Measurements from ENCODE around the gene NUAK1.

NUAK1 gene

DNA sequence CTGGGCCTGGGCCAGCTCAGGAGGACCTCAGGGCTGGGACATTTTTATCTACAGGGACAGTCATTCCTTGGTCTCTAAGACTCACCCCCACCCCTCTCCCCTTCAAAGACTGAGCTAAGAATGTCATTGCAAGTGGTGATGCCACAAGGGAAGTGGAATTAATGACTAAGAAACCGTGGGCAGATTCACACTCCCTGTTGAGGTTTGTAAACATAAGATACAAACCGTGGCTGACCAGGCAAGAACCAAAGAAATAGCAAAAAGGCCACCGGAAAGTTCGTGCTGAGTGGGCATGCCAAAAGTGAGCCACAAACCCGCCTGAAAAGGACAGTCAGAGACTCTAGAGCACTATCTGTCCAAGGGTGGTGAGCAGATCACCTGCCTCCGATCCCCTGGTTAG is 25.7 kb downstream of the NUAK1 start:
- no peak overlapping the region for H3K4me3 ChIP-seq (ENCODE audit: low read depth, low read length)

DNA sequence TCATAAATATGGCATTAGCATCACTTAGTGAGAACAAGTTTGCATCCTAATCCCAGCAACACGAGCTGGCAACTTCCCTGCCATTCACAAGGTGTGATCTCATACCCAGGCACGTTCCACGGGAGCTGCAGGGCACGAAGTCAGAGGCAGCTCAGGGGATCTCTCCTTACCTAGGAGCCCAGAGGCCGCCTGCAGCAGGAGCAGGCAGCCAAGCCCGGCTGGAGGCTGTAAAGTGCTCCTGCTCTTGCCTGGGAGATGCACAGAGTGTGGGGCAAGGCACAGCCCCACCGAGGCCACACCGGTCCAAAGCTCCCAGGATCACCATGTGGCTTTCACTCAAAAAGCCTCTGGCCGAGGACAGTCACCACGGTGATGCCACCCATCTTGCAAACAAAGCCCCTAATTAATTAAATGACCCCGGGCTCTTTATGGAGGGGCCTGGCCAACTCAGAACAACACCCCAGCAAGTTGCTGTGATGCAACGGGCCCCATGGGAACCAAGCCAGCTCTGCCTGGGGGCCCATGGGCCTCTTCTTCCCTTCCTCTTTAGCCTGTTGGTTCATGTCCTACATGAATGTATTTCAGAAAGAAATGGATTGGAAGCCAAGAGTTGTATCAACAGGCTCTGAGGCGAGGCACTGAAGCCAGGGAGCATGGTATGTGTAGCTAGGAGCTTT is 26.5 kb downstream of the NUAK1 start:
- H3K4me3 ChIP-seq (ENCODE audit: low read depth, low read length), result no peak overlapping the region

DNA sequence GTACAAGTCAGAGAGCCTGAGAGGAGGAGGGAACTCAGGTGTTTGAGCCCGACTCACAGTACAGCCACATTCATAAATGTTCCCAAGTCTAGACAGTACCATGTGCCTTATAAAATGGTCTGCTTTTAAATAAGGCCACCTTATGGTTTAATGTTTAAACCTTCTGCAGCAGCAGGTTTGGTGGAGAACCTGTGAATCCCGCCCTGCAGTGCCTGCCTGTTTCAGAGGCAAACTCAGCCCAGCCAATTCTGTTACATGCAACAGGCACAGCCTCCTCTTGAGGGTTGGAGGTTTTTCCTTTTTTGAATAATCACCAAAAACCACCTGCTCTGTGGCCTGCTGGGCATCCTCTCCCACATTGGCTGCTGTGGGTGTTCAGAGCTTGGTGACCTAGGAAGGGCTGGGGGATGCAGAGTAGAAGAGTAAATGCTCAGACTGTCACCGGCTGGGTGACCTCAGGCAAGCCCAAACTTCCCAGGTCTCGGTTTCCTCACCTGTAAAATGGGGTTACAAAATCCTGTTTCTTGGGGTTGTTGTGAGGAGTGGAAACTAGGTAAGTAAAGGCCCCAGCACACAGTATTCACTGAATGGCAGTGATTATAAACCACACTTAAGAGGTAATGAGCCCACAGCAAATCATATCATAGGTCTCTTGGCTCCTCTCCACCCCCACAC is 28.0 kb downstream of the NUAK1 start:
- no peak overlapping the region for H3K4me3 ChIP-seq (ENCODE audit: low read depth, low read length)

DNA sequence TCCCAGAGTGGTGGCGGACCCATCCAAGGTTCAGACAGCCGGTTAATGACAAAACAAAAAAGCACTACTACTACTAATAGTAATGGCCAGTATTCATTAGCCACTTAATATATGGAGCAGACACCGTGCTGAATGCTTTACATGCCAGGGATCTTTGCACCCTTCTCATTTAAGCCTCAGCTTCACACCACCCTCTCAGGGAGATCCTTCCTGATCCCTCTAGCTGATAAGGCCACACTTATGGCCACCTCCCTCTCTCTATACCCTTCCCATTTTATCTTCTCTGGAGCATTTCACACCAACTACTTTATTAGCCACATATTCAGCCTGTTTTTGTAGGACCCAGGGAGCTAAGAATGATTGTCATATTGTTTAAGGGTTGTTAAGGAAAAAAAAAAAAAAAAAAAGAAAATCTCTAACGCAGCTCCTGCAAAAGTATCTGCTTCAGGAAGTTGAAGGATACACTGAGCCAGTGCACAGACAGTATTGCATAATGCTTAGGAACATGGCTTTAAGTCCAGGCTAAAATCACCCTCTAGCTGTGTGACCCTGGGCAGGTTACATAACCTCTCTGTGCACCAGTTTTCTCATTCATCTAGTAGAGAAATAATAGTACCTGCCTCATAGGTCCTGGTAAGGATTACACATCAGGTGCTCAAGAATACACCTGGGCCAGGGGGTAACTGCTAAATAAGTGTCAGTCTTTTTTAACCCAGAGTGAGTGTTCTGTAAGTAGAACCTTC is 29.4 kb downstream of the NUAK1 start:
- no peak overlapping the region for H3K4me3 ChIP-seq (ENCODE audit: low read depth, low read length)

DNA sequence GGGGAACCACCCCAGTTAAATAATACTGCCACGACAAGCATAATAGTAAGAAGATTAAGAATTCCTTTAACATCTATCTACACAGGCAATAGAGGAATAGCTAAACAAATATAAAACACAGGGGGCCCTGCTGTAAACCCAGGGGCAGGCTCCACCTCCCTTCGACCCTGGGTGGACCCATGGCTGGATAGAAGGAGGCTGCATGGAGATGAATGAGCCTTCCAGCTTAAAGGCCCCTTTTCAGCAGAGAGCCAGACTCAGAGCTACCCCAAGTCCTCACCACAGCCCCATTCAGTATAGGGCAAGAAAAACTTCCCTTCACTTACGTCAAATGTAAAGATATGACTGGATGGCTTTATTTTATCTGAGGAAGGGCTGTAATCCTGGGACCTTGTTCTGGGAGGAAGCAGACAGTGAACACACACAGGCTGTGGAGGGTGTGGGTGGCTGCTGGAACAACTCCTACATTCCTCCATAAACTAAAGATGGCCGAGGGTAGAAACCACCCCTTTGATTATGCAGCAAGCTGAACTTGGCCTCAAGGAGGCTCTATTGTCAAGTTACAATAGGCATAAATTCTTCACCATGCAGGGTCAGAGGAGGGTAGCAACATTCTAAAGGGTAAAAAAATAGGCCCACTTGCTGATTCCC is 30.4 kb downstream of the NUAK1 start:
- no peak overlapping the region for H3K4me3 ChIP-seq (ENCODE audit: low read depth, low read length)

DNA sequence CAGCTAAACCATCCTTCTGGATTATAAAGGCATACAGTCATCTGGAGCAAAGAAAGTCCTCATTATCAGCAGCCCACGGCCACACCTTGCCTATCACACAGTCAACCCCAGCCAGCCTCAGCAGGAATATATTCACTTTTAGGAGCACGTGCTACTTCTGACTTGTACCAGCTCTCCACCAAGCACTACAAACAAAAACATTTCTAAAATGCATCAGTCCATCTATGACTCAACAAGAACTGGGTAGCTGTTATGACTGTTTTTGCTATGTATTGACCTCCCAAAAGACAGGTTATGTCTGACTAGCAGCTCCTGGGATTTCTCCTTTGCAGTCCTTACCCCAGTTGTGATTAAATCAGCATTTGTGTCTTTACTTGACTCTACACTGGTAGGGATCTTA is 31.2 kb downstream of the NUAK1 start:
- no peak overlapping the region for H3K4me3 ChIP-seq (ENCODE audit: low read depth, low read length)

DNA sequence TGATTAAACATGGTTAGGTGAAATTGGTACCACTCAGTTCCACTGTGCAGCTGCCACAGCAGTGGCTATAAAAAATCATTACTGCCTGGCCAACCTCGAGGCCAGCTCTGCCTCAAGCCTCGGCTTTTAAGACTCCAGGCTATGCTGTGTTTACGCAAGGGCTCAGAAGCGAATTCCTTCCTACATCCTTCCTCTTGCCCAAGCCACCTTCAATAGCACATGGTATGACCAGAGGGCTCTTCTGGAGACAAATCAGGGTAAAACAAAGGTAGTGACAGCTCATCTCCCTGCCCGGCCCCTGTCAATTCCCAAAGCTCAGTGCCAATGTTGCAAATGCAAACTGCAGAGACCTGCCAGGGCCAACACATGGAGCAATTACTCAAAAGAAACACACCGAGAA is 31.9 kb downstream of the NUAK1 start:
- H3K4me3 ChIP-seq (ENCODE audit: low read depth, low read length), result no peak overlapping the region

DNA sequence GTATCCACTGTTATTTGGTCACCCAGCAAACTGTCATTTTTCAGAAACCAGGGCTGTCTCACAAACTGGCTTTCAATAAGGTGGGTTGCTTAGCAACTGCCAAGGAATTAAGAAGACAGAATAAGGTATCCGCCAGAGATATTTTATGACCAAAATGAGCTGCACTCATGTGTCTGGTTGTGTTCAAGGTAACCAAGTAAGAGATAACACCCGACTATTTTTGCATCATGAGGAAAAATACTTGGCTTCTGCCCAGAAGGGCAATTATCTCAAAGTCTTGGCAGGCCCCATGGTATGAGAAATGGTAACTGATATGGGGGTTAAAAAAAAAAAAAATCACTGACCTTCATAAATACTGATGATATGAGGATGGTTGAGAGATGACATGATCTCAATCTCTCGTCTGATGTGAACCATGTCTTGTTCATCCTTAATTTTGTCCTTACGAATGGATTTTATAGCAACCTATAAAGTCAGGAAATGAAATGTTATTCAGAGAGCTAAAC is 32.6 kb downstream of the NUAK1 start:
- H3K4me3 ChIP-seq (ENCODE audit: low read depth, low read length), result no peak overlapping the region

DNA sequence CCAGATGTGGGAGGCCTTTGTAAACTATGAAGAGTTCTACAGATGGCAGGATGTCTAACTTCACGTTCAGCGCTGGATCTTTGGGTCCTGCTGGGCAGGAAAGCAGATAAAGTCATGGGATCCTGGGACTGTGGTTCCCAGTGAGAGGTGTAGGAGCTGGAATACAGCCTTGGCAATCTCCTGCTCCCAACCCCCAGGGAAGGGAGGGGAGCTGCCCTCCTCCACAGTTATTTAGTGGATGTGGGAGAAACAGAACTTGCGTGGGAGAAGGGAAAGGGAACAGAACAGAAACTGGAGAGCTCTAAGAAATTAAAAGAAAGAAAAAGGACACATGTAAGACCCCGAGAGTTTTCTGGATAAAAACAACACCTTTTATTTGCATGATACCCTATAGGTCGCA is 37.0 kb downstream of the NUAK1 start:
- no peak overlapping the region for H3K4me3 ChIP-seq (ENCODE audit: low read depth, low read length)

DNA sequence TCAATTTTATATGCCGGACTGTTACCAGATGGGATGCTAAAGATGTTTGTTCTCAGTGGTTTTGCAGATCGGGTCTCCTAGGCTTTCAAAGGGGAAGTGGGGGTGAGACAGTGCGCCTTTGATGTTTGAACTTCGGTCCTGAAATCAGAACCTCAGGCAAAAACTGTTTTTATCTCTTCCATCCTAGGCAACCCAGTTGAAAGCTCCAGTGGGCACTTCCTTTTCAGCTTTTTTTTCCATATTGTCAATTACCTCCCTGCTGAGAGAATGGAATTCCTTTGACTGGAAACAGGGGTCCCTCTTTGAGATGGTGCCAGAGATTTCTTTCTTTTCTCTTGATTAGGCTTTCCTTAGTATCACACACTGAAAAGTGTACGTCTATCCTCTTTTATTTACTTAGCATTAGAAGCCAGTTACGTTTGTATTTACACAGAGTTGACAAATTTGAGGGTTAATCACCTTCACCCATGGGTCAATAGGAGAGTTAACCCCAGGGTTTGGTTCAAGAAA is 40.0 kb downstream of the NUAK1 start:
- H3K4me3 ChIP-seq (ENCODE audit: low read depth, low read length), result no peak overlapping the region

DNA sequence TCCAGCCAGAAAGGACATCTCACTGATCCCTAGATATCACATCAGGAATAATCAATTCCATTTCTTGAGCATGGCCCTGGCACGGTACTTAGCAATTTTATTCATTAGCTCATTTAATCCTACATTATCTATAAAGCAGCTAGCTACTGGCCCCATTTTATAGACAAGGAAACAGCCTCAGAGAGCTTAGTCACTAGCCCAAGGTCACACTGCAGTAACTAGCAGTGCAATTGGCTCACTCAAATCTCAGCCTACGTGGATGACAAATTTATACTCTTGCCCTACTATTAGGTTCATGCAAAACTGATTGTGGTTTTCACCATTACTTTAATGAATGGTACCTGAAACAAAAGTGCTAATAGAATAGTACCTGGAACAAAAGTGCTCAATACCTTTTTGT is 41.7 kb downstream of the NUAK1 start:
- H3K4me3 ChIP-seq (ENCODE audit: low read depth, low read length), result no peak overlapping the region

DNA sequence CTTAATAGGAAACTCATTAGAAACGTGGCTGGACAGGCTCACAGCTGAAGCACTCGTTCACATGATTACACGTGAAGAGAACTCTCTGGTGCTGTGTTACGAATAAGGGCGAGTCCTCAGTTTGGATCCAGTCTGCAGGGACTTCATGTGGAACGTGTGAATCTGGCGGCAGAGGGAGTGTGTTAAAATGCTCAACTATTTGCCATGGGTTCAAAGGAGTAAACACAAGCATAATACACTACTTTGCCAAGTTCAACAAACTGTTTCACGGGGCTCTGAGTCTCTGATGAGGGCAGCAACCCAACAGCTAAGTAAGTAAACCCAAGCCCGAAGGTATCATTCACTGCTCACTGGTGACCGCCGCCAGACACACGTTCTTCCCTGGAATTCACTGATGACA is 42.4 kb downstream of the NUAK1 start:
- no peak overlapping the region for H3K4me3 ChIP-seq (ENCODE audit: low read depth, low read length)

DNA sequence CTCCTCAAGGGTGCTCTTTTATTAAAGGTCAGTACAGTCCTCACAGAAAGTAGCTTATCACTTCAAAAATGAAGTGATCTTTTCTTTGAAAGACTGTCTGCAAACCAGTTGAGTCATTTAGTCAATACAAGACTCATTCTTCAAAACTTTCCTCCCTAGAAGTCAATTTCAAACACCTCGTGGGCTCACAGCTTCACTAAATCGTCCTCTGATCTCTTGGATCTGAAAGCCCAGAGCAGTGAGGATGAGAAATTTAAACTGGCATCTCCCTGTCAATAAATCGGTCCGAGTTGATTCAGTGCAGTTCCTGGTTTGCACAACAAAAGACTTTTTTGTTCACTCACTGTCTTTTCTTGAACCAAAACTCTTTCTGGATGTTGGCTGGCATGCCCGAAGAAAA is 44.5 kb downstream of the NUAK1 start:
- H3K4me3 ChIP-seq (ENCODE audit: low read depth, low read length), result no peak overlapping the region

DNA sequence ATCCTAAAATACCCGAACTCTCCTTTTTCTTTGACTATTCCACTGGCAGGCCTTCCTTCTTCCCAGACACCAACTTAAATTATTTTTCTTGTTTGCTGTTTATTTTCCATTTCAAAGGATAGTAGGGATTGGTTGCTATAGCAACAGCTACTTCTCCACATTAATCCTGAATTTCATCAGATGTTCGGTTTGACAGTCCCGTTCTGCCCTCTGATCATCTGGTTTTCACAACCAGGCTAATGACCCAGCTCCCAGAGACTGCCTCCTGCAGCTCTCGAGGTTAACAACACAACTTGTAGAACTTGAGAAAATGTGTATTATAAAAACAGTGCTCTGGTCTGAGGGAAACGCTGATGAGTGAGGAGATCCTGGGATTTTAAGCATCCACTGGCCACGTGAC is 45.5 kb downstream of the NUAK1 start:
- no peak overlapping the region for H3K4me3 ChIP-seq (ENCODE audit: low read depth, low read length)

DNA sequence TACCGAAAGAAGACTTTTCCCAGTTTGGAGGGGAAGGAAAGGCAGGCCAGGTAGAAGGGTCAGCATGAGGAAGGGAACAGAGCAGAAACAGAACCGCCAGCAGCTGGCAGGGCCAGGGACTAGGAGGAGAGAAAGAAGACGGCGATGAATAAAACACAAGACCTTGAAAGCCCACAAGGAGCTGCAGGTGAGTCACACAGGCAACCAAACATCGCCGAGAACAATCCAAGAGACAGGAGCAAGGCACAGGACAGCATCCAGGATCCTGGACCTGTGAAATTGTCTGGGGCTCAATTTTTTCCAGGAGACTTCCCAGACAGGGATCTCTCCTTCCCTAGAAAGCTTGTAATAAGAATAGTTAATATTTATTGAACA is 47.3 kb downstream of the NUAK1 start:
- H3K4me3 ChIP-seq (ENCODE audit: low read depth, low read length), result no peak overlapping the region

DNA sequence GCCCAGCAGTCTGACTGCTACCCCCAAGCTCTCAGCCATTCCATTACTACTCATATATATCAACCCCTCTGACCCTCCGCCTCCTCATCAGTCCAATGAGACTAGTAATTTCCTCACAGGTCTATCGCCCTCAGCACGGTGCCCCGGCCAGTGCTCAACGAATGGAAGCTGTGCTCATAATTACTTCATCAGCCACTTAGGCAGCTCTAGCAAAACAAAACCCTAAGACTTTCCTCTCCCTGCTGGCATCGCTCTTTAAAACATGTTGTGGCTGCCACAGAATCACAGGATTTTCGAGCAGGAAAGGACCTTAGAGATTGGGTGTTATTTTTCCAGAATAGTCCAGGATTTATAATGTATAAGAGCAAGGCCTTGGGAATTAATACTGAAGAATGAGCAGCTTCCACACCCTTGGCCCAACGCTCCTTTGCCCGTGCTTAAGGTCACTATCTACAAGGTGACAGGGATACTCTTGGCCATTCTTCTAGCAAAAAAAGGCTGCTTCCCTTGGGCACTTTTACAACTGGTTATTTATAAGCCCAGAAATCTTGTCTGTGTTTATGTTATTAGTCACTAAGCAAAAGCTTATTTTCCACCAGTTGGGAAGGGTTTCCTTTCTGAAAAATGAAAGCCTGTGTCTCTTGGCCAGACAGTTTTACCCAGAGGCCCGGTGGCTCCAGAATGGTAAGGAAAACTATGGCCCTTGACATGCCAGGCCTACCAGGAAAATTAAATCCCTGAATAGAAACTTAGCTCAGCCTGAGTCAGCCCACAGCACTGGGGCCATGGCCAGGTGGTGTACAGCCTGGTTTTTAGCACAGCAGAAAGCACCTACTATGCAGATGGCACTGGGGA is 47.9 kb downstream of the NUAK1 start:
- no peak overlapping the region for H3K4me3 ChIP-seq (ENCODE audit: low read depth, low read length)

DNA sequence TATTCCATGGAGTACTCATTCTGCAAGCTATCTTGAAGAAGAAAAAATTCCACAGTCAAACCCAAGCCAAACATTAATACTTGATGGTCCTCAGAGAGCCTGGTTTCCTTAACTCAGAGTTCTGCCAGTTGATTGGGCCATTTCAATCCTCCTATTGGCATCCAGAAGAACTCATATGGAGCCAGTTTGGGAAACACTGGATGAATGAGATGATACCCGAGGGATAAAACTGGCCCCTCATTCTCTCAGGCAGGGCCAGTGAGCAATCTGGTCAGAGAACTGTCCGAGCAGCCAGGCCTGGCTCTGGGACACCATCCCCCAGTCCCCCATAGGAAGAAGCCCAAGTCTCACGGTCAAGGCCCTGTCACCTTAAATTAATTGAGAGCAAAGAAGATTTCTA is 48.8 kb downstream of the NUAK1 start:
- no peak overlapping the region for H3K4me3 ChIP-seq (ENCODE audit: low read depth, low read length)

DNA sequence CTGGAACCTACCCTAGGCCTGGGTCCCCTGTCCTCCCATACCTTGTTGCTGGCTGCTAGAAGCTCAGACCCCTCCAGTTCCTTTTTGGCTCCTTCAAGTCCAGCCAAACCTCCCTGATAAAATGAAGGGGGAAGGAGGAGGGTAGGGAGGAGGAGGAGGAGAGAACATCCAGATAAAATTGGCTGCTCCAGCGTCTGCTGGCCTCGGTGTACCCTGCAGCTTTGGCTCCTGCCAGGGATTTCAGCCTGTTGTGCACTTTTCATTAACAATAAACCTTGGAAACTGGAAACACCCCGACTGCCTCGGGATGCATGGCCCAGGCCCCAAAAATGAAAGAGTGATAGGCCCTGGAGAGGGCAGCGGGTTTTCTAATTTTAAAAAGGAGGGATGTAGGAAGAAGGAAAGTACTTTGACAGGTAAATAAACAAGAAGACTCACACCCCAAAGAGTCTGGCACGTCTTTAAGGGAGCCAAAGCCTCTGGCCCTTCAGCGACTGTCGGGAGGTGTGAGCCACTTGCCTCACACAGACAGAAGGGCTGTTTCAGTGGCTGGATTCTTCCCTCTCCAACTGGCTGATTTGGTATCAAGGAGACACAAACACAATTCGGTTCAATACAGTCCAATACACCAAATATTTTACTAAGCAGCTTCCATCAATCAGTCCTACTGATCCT is 49.8 kb downstream of the NUAK1 start:
- no peak overlapping the region for H3K4me3 ChIP-seq (ENCODE audit: low read depth, low read length)

DNA sequence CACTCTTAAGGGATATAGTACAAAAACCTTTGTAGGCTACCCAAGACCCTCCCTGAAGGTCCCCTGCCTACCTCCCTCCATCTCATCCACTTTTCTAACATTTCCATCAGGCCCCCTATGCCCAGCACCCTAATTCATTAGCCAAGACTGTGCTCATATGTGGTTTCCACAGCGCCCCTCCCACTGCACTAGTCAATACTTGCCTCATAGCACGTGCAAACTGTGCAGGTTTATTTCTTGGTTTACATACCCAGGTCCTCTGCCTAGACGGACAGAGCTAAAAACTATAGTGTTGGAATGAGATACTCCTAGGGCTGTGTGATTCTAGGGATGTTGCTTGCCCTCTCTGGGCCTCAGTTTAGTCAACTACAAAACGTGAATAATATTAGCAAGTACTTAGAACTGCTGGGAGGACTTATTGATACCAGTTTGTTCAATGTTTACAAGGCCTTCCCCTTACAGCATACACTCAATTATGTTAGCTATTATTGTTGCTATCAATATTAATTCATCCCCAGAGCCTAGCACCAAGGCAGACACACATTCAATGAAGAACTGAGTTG is 50.4 kb downstream of the NUAK1 start:
- H3K4me3 ChIP-seq (ENCODE audit: low read depth, low read length), result no peak overlapping the region

DNA sequence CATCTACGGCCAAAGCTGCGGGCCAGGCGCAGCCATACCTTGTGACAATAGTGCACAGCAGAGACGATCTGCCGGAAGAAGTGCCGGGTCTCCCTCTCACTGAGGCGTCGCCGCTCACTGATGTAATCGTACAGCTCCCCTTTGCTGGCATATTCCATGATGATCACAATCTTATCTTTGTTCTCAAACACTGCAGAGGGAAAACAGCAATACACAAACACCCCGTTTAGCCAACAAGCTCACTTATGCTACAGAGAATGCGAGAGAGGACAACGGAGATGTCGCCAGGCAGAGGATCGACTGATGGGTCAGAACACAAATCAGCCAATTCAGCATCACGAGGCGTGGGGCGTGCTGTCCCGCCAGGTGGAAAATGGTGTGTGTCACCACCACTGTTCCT is 52.1 kb downstream of the NUAK1 start:
- H3K4me3 ChIP-seq (ENCODE audit: low read depth, low read length), result no peak overlapping the region

Data from iPS-11a (cell line).